ENCODE results near the gene ARVCF.
"Not testable (repeated sequence)": the region's sequence is repeated elsewhere in the genome, so short reads cannot be mapped to it uniquely, and the experiment has no call there.

The ARVCF gene

GRCh38 chr22:19959043-19959586 is 57.5 kb downstream of the ARVCF start:
- DNase-seq = no peak

- DNase-seq = no peak
These were observed 58.3 kb downstream of the ARVCF start for GRCh38 chr22:19958083-19959042.

- DNase-seq = no peak
These were observed 59.2 kb downstream of the ARVCF start for GRCh38 chr22:19957445-19957844.

GRCh38 chr22:19955241-19956128 is 61.1 kb downstream of the ARVCF start:
- peak; percentile 72 for DNase-seq

- no peak for DNase-seq
These were observed 65.3 kb downstream of the ARVCF start for GRCh38 chr22:19951346-19951745.

- no peak for DNase-seq
These were observed 68.4 kb downstream of the ARVCF start for GRCh38 chr22:19948057-19948760.

- peak; percentile 74 for DNase-seq
These were observed 73.3 kb downstream of the ARVCF start for GRCh38 chr22:19943082-19944026.

- no peak for DNase-seq
These were observed 74.2 kb downstream of the ARVCF start for GRCh38 chr22:19942157-19943081.

GRCh38 chr22:19941365-19942082 is 75.1 kb downstream of the ARVCF start, which contains the start of the genes COMT and TXNRD2:
TSS of gene COMT (plus strand) at chr22:19941772. CDS start at chr22:19962527, 20,755 bp downstream.
TSS of gene TXNRD2 (minus strand) at chr22:19941818. CDS start at chr22:19941803, 15 bp downstream.
- DNase-seq = no peak

- DNase-seq = no peak
These were observed 75.9 kb downstream of the ARVCF start for GRCh38 chr22:19940536-19941364.

GRCh38 chr22:19937616-19938473 is 78.8 kb downstream of the ARVCF start:
- DNase-seq = no peak

GRCh38 chr22:19936513-19936912 is 80.1 kb downstream of the ARVCF start:
- no peak for DNase-seq

GRCh38 chr22:19935123-19935718 is 81.4 kb downstream of the ARVCF start:
- not testable (repeated sequence) for DNase-seq

GRCh38 chr22:19933341-19934241 is 83.0 kb downstream of the ARVCF start:
- DNase-seq = no peak

- DNase-seq = peak; percentile 15
These were observed 84.0 kb downstream of the ARVCF start for GRCh38 chr22:19932367-19933206.
